Measurements from ENCODE around the gene PARD6B.

Gene PARD6B

DNA sequence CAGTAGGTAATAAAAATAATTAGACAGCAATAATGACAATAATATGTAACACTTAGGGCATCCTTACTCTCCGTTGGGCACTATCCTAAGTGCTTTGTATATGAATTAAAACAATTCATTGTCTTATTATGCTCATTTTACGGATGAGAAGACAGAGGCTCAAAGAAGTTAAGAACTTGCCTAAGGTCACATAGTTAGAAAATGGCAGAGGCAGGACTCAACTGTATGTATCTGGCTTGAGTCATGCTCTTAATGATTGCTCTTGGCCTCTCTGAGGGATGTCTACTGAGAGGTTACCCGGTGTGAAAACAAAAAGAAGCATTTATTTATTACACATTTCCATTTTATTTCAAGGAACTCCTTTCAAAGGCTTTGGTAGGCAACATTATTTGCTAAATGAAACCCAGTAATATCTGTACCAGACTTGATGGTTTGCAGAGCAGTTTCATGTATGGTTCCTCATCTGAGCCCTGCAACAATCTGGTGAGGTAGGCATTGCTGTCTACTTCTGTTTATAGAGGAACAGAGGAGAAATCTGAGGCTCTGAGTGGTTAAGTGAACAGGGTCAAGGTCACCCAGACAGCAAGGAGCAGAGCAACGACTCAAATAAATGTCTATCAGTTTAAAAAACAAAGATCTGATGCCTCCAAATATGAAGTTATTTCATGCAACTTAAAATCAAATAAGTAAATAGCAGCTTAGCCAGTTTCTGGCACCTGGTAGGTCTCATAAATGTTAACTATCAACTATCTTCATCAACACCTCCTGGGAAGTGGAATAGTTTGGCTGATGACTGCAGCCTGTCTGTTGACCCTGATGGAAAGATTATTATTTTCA, 4.2 kb upstream of the PARD6B start:
- Histone ChIP-seq H3K4me1 (ENCODE audit: control insufficient read depth, insufficient read depth, low read length) (peaks cover 25% of the 10 kb centered on the region), H3K27me3 (ENCODE audit: control insufficient read depth, insufficient read depth, low read length) (no peaks in the 10 kb centered on the region), H3K4me3 (ENCODE audit: low read depth, low read length) (no peak overlapping the region), H3K9ac (ENCODE audit: low read depth, low read length) (no peak overlapping the region), H3K36me3 (ENCODE audit: control insufficient read depth, insufficient read depth, low read length) (no peaks in the 10 kb centered on the region), H3K27ac (ENCODE audit: low read depth, low read length) (no peak overlapping the region), H3K9me3 (ENCODE audit: control insufficient read depth, insufficient read depth, low read length) (no peaks in the 10 kb centered on the region)

DNA sequence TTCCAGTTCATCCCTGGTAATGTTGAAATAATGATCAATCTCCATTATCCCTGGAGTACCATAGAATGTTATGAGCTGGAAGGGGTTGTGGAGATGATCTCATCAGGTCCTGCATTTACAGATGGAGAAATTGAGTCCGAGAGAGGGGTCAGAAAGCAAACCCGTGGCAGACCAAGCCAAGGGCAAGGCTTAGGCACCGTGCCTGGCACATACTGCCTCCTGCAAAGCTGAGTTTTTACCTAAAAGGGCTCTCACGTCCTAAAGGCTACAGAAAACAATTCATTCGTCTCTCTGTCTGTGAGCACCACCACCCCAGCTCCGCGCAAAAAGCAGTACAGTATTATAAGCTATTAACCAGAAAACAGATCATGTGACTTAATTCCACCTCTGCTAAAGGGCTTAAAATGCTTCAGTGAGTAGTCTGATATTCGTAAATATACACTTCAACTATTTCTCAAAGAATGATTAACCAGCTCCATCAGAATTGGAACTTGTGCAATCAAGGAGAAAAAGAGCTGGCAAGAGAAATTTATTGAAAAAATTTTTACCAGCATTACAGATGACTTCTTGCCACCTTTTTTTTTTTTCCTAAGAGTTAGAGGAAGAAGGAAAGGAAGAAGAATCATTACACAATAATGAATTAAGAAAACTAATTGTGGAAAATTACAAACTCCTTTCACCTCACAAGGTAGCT, 3.4 kb upstream of the PARD6B start:
- no peak overlapping the region for H3K4me3 ChIP-seq (ENCODE audit: low read depth, low read length)
- peaks cover 29% of the 10 kb centered on the region for H3K4me1 ChIP-seq (ENCODE audit: control insufficient read depth, insufficient read depth, low read length)
- H3K9ac ChIP-seq (ENCODE audit: low read depth, low read length), result no peak overlapping the region
- no peaks in the 10 kb centered on the region for H3K9me3 ChIP-seq (ENCODE audit: control insufficient read depth, insufficient read depth, low read length)
- H3K27me3 ChIP-seq (ENCODE audit: control insufficient read depth, insufficient read depth, low read length), result no peaks in the 10 kb centered on the region
- H3K27ac ChIP-seq (ENCODE audit: low read depth, low read length), result no peak overlapping the region
- H3K36me3 ChIP-seq (ENCODE audit: control insufficient read depth, insufficient read depth, low read length), result no peaks in the 10 kb centered on the region

DNA sequence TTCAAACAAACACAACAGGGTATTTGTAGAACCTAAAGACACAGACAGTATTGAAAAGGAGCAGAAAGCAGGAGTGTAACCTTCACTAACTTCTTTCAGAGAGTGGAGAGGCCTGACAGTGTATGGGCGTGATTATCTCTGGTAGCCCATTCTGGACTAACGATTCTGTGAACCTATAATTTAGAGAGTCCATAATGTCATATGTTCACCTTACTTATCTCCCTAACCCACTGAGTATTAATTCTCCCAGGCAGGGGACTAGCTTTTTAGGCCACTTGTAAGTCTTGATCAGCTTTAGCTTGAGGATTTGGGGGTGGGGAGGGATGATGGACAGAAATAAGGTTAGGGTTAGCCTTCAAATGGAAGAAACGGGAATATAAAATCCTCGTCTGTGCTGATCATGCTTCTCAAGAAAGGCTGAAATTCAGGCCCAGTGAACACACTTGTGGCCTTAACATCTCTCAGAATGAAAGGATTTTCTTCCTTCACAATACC, 2.8 kb upstream of the PARD6B start:
- H3K4me3 ChIP-seq (ENCODE audit: low read depth, low read length), result no peak overlapping the region
- H3K9ac ChIP-seq (ENCODE audit: low read depth, low read length), result no peak overlapping the region
- no peak overlapping the region for H3K27ac ChIP-seq (ENCODE audit: low read depth, low read length)
- peaks cover 29% of the 10 kb centered on the region for H3K4me1 ChIP-seq (ENCODE audit: control insufficient read depth, insufficient read depth, low read length)
- H3K9me3 ChIP-seq (ENCODE audit: control insufficient read depth, insufficient read depth, low read length), result no peaks in the 10 kb centered on the region
- no peaks in the 10 kb centered on the region for H3K27me3 ChIP-seq (ENCODE audit: control insufficient read depth, insufficient read depth, low read length)
- no peaks in the 10 kb centered on the region for H3K36me3 ChIP-seq (ENCODE audit: control insufficient read depth, insufficient read depth, low read length)

DNA sequence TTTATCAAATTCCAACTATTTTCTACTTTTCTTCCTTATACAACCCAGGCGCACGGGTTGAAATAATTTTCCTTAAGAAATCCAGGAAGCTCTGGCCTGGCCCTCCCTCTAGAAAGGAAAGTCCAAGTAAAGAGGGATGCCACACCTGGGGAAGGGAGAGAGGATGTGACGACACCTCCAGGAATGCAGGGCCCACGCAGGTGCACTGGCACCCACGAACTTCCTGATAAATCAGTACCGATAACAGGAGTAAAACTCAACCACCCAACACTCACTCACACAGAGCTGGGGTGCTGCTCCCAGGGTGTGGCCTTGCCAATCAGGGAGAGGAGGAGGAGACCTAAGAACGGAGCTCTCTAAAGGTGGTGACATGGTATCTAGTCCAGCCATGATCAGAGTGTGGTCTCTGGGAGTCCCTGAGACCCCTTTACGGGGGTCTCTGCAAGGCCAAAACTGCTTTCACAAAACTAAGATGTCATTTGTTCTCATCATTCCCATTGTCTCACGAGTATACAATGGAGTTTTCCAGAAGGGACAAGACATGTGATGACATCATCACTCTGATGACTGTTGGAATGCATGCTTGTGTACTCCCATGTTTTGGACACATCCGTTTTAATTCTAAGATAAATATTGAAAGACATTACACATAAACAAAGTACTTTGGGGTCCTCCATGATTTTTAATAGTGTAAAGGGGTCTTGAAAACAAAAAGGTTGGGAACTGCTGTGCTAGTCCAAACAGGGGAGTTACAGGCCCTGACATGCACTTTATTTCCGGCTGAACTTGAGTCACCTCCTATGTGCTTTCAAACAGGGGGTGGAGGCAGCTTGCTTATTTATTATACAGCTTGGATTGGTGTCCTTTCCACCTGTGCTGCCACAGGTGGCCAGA, 2.2 kb upstream of the PARD6B start:
- H3K4me1 ChIP-seq (ENCODE audit: control insufficient read depth, insufficient read depth, low read length), result peaks cover 29% of the 10 kb centered on the region
- no peak overlapping the region for H3K9ac ChIP-seq (ENCODE audit: low read depth, low read length)
- peak overlapping the region; percentile 93 for H3K27ac ChIP-seq (ENCODE audit: low read depth, low read length)

DNA sequence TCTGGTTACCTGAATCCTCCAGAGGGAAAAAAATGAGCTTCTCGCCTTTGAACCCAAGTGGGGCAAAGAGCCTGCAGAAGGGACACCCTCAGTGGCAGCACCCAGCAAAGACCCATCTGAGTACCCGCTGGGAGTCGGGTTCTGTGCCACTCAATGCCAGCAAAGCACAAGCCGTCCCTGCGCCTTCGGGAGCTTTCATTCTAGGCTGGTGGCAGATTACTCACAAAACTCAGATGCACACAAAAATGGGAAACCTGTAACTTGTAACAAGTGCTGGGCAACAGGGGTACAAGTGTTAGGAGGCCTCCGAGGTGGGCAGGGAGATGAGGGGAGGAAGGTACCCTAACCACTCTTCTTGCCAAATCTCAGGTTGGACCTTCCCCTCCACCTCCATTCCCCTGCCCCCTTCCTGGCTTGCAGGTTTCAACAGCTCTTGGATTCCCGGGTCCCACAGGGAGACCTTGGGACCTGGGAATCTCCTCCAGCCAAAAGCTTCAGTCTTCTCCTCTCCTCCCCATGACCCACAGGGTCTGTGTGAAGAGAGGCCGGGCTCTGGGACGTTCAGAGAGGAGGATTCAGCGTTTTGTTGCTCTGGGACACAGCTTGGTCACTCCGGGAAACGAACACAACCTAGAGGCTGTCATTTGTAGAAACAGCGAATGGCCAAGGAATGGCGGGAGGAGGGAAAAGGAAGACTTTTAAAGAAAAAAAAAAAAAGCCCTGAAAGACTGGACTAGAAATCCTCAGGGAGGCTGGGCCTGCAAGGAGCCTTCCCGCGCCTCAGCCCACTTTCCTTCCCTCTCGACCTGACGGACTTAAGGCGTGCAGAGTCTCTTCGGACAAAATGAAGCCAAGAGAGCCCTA, 1.2 kb upstream of the PARD6B start:
- Histone ChIP-seq H3K27me3 (ENCODE audit: control insufficient read depth, insufficient read depth, low read length) (no peaks in the 10 kb centered on the region), H3K4me1 (ENCODE audit: control insufficient read depth, insufficient read depth, low read length) (peaks cover 22% of the 10 kb centered on the region), H3K4me3 (ENCODE audit: low read depth, low read length) (peak overlapping the region; percentile 83), H3K36me3 (ENCODE audit: control insufficient read depth, insufficient read depth, low read length) (peaks cover 10% of the 10 kb centered on the region; the same call in 1 of the 2 replicates), H3K9me3 (ENCODE audit: control insufficient read depth, insufficient read depth, low read length) (no peaks in the 10 kb centered on the region), H3K27ac (ENCODE audit: low read depth, low read length) (peak overlapping the region; percentile 93), H3K9ac (ENCODE audit: low read depth, low read length) (peak overlapping the region; percentile 59)

More for the DNA sequence above, 2.2 kb upstream of the PARD6B start:
- Histone ChIP-seq H3K27me3 (ENCODE audit: control insufficient read depth, insufficient read depth, low read length) (no peaks in the 10 kb centered on the region), H3K4me3 (ENCODE audit: low read depth, low read length) (no peak overlapping the region), H3K36me3 (ENCODE audit: control insufficient read depth, insufficient read depth, low read length) (0 out of 2 replicates have a peak, but pooled peaks cover 5% of the 10 kb centered on the region), H3K9me3 (ENCODE audit: control insufficient read depth, insufficient read depth, low read length) (no peaks in the 10 kb centered on the region)

DNA sequence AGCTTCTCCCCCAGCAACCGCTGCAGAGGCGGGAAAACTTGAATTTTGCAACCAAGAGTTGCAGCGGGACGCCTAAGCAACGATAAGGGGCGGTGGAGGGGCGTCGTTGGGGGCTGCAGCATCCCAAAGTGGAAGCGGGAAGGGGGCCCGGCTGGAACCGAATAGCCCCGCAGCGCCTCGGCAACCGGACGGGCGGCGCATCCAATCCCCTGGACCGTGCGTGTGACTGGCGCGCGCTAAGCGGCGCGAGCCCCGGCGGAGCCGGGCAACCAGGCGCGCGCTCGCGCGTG, 670 bp upstream of the PARD6B start:
- peak overlapping the region; percentile 59 for H3K9ac ChIP-seq (ENCODE audit: low read depth, low read length)
- peak overlapping the region; percentile 93 for H3K27ac ChIP-seq (ENCODE audit: low read depth, low read length)
- H3K4me1 ChIP-seq (ENCODE audit: control insufficient read depth, insufficient read depth, low read length), result peaks cover 22% of the 10 kb centered on the region

DNA sequence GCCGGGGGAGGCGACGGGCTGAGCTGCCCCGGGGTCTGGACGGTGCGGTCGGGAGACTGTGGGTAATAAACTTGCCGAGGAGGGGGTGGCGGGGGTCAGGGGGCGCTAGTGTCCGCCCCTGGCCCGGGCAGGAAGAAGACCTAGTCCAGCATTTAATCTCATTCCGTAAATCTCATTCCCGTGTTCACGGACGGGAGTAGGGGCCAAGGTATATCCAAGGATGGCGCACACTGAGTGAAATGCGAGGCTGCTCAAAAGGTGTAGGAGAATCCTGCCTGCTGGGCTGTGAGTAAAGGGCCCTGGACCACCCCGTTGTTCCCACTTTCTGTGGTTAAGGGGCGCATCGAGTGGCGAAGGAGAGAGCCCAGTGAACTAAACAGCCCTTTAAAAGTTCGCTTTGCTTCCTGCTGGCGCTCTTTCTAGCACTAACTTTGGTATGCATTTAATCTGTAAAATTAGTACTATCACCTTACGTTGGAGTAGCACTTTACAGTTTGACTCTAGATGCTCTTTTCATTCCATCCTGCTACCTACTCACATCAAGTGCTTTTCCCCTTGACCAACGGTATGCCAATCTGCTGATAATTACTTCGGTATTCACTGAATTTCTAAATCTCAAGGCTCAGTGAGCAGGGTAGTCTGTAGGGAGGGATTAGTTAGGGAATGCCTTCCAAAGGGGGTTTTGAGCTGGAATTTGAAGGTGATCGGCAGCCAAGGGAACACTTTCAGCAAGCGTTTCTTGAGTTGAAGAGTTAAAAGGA, 730 bp downstream of the PARD6B start:
- H3K27ac ChIP-seq (ENCODE audit: low read depth, low read length), result peak overlapping the region; percentile 90
- H3K4me1 ChIP-seq (ENCODE audit: control insufficient read depth, insufficient read depth, low read length), result peaks cover 24% of the 10 kb centered on the region
- peak overlapping the region; percentile 54 for H3K9ac ChIP-seq (ENCODE audit: low read depth, low read length)

More for the DNA sequence above, 670 bp upstream of the PARD6B start:
- peak overlapping the region; percentile 83 for H3K4me3 ChIP-seq (ENCODE audit: low read depth, low read length)
- H3K27me3 ChIP-seq (ENCODE audit: control insufficient read depth, insufficient read depth, low read length), result no peaks in the 10 kb centered on the region
- H3K9me3 ChIP-seq (ENCODE audit: control insufficient read depth, insufficient read depth, low read length), result no peaks in the 10 kb centered on the region
- H3K36me3 ChIP-seq (ENCODE audit: control insufficient read depth, insufficient read depth, low read length), result peaks cover 10% of the 10 kb centered on the region; the same call in 1 of the 2 replicates

DNA sequence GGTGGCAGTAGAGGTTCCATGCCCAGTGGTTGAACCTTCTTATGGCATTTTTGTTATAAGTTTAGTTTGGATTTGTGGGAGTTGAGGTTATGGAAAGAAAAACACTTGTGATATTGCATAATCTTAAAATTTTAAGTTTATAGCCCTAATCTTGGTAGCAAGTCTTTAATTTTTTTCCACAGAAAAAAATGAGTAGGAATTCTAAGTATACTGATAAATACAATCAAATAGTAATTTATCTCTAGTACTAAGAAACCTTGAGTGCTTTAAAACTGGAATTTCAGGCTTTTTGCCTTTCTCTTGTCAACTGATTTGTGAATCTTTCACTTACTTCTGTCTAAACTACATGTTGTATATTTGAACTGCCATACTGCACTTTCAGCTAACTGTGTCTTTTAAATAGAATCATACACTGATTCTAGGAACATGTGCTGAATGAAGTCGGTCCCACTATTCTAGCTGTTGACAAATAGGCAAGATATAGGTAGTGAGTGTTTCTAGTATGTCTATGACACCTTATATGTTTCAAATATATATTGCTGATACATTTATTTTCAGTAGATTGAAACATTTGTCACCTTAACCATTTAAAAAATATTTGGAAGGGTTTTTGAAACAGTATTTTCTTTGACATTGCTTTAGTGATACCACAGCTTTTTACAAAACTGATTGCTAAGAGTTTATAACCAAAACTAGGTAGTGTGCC, 2.4 kb downstream of the PARD6B start:
- Histone ChIP-seq H3K27me3 (ENCODE audit: control insufficient read depth, insufficient read depth, low read length) (no peaks in the 10 kb centered on the region), H3K9ac (ENCODE audit: low read depth, low read length) (no peak overlapping the region), H3K27ac (ENCODE audit: low read depth, low read length) (no peak overlapping the region), H3K36me3 (ENCODE audit: control insufficient read depth, insufficient read depth, low read length) (peaks cover 22% of the 10 kb centered on the region), H3K9me3 (ENCODE audit: control insufficient read depth, insufficient read depth, low read length) (no peaks in the 10 kb centered on the region), H3K4me3 (ENCODE audit: low read depth, low read length) (0 out of 2 replicates have a peak overlapping the region, but pooled peaks have one; percentile 11), H3K4me1 (ENCODE audit: control insufficient read depth, insufficient read depth, low read length) (peaks cover 32% of the 10 kb centered on the region)

More for the DNA sequence above, 730 bp downstream of the PARD6B start:
- Histone ChIP-seq H3K36me3 (ENCODE audit: control insufficient read depth, insufficient read depth, low read length) (peaks cover 10% of the 10 kb centered on the region; the same call in 1 of the 2 replicates), H3K4me3 (ENCODE audit: low read depth, low read length) (peak overlapping the region; percentile 82), H3K27me3 (ENCODE audit: control insufficient read depth, insufficient read depth, low read length) (no peaks in the 10 kb centered on the region), H3K9me3 (ENCODE audit: control insufficient read depth, insufficient read depth, low read length) (no peaks in the 10 kb centered on the region)
